Activated CD8-positive, alpha-beta memory T cell treated with anti-CD3 and anti-CD28 coated beads for 36 hours (primary cell): ENCODE data around the gene TTC7B. TPM values are rescaled to one million over a fixed set of nuclear protein-coding genes. Genes with fewer than 3 reads are reported as not detected.
"Not testable (repeated sequence)": the region's sequence is repeated elsewhere in the genome, so short reads cannot be mapped to it uniquely, and the experiment has no call there.

ENCODE experiments used
- CTCF ChIA-PET: fragments of 350-600 bp; sonication (Branson Sonifier 250); formaldehyde crosslinking; loops from one replicate; lab custom pipeline; 2021; ENCODE audit warnings: antibody characterized with exemption; lab: Charles Lee
- POLR2A ChIA-PET: fragments of 350-600 bp; sonication (Branson Sonifier 250); formaldehyde crosslinking; loops from one replicate; lab custom pipeline; 2021; ENCODE audit warnings: antibody characterized with exemption; lab: Charles Lee
- total RNA-seq, 2 experiments: library from RNA; stranded (reverse); gene quantifications; one replicate each; pipeline ENCODE4 v1.2.3, GENCODE V29; 2021

TTC7B gene
- total RNA-seq, 2 experiments from 2014 or later: 7.0 to 8.5 TPM

- ChIA-PET CTCF (no interaction called here), POLR2A (no interaction called here)
Measured at GRCh38 chr14:90536511-90537191, 279.6 kb downstream of the TTC7B start.

GRCh38 chr14:90536092-90536491, 280.1 kb downstream of the TTC7B start:
- ChIA-PET CTCF (no interaction called here), POLR2A (no interaction called here)

GRCh38 chr14:90535556-90536090, 280.6 kb downstream of the TTC7B start:
- CTCF ChIA-PET: no interaction called here
- POLR2A ChIA-PET: no interaction called here

DNA sequence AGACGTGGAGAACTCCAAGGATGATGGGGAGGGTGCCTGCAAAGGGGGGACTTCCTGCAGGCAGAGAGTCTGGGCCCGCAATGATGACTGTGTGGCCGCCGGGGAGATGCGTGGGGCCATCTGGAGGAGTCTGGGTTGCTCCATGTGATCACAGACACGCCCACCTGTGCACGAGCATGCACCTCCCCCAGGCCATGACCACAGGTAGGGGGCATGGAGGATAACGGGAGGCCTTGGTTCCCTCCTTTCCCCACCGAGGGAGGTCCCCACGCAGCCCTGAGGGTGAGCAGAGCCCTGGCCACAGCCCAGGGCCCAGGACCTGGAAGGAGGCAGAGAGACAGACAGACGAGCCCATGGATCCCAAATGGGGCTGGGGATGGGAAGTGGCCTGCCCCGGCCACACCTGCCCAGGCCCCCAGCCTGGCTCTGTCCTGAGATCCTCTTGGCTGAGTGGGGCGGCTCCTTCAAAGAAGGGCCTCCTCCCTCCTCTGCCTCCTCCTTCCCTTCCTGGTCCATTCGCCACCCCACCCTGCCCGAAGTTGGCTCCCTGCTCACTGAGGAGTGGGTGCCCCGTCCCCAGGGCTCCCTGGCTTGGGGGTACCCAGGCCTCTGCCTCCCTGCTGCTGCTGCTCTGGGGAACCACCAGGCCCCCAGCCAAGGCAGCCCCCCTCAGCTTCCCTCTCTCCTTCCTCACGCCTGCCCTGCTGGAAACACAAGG, 281.2 kb downstream of the TTC7B start:
- ChIA-PET CTCF (no interaction called here), POLR2A (no interaction called here)

- CTCF ChIA-PET: no interaction called here
- POLR2A ChIA-PET: no interaction called here
Measured at GRCh38 chr14:90534091-90534837, 282.0 kb downstream of the TTC7B start.

DNA sequence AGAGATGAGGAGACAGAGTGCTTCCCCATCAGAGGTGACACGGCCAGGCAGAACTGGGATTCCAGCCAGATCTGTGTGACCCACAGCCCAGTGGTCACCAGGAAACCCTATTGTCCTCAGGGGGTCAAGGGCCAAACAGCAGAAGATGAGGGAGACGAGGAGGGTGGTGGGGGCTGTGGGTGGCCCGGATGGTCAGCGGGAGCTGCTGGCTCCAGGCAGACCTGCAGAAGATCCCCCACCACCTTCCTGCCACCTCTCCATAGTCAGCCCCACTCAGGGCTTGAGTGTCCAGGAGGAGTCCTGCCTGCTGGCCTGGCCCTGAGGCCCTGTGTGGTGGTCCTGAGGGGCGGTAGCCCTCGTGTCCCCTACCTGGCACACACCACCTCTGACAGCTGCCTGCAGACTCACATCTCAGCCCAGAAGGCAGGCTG, 282.6 kb downstream of the TTC7B start:
- POLR2A ChIA-PET: no interaction called here
- CTCF ChIA-PET: no interaction called here

DNA sequence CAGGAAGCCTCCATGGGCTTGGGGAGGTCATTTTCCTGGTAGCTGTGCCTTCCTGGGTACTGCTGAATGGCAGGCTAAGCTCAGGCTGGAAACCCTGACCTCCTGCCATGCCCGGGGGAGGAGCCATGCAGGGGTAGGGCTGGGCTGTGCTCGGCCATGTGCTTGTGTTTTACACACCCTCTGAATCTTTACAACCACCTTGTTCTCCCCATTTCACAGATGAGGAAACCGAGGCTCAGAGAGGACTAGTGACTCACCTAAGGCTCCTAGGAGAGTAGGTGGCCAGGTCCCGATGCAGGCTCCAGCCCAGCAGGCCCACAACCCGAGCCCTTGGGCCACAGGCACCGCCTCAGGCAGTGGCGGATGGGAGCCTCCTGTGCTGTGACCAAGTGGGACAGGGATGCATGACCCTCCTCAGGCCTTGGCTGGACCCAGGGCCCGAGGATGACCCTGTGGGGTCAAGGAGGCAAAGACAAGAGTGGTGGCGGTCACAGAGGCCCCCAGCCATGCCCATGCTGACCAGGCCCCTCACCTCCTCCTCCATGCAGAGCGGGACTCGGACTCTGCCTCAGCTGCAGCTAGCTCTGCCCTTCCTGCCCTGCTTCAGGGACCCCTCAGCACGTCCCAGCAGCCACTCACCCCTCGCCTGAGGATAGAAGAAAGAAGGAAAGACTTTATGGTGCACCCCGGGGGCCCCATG, 283.3 kb downstream of the TTC7B start:
- CTCF ChIA-PET: no interaction called here
- POLR2A ChIA-PET: no interaction called here

DNA sequence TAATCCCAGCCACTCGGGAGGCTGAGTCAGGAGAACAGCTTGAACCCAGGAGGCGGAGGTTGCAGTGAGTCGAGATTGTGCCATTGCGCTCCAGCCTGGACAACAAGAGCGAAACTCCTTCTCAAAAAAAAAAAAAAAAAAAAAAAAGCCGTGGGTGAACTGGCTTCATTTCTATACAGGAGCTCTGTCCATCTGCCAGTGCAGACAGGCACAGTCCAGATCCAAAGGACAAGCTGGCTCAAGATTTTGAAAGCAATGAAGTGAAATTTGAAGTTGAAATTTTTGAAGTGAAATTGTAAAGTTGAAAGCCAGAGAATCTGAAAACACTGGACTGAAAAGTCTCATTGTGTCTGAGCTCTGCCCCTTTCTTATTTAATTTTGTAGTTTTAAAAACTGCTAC, 284.7 kb downstream of the TTC7B start:
- ChIA-PET POLR2A (interaction anchor here (0.7 kb wide), 1 partner anchor 341 kb away, joined by 8 read pairs; no protein-coding TSS in a partner anchor), CTCF (no interaction called here)

DNA sequence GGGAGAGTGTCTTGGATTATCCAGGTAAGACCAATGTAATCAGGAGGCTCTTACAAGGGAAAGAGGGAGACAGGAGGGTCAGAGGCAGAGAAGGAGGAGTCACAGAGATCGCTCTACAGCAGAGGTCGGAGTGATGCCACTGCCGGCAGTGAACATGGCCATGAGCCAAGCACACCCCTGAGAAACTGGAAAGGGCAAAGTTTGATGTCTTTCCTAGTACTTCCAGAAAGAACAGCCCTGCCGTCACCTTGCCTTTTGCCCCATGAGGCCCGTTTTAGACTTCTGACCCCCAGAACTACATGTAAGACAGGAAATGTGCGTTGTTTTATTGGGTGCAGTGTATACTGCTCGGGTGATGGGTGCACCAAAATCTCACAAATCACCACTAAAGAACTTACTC, 285.7 kb downstream of the TTC7B start:
- CTCF ChIA-PET: no interaction called here
- POLR2A ChIA-PET: no interaction called here

DNA sequence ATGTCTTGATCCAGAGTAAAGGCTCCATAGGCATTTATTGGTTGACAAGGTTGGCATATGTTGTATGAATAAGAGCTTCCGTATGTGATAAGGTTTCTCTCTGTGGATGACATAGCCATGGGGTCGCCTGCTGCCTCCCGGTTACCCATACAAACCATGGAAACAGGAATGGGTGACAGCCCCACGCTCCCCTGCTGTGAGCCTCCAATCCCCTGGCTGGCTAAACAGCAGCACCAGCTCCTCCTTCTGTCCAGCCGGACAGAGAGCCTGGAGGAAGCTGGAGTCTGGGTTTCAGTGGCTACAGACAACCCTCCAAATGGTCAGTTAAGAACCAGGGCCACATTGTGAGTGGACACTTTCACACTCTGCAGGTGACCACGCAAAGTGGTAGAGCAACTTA, 288.3 kb downstream of the TTC7B start:
- ChIA-PET POLR2A (no interaction called here), CTCF (no interaction called here)

DNA sequence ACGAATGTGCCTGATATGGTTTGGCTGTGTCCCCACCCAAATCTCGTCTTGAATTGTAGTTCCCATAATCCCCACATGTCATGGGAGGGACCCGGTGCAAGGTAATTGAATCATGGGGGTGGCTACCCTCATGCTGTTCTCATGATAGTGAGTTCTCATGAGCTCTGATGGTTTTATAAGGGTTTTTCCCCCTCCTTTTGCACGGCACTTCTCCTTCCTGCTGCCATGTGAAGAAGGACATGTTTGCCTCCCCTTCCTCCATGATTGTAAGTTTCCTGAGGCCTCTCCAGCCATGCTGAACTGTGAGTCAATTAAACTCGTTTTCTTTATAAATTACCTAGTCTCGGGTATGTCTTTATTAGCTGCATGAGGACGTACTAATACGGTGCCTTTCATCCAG, 289.7 kb downstream of the TTC7B start:
- CTCF ChIA-PET, POLR2A ChIA-PET: not testable (repeated sequence)

- POLR2A ChIA-PET, CTCF ChIA-PET: not testable (repeated sequence)
Measured at GRCh38 chr14:90525353-90526028, 290.7 kb downstream of the TTC7B start.

GRCh38 chr14:90523961-90524875, 292.0 kb downstream of the TTC7B start:
- ChIA-PET CTCF (no interaction called here), POLR2A (no interaction called here)

GRCh38 chr14:90523544-90523943, 292.7 kb downstream of the TTC7B start:
- CTCF ChIA-PET: no interaction called here
- POLR2A ChIA-PET: no interaction called here

GRCh38 chr14:90522571-90523191, 293.5 kb downstream of the TTC7B start:
- ChIA-PET CTCF (no interaction called here), POLR2A (no interaction called here)

- CTCF ChIA-PET: no interaction called here
- POLR2A ChIA-PET: no interaction called here
Measured at GRCh38 chr14:90521930-90522483, 294.2 kb downstream of the TTC7B start.
